Astrocyte (in vitro differentiated cells and primary cell): Measurements from ENCODE around the gene ZNF780B. TPM values are rescaled to one million over a fixed set of nuclear protein-coding genes. Genes with fewer than 3 reads are reported as not detected.
A peak's percentile ranks its signal among the peaks of the same experiment; 100 is the strongest.

Experiments
- DNase-seq: peaks from one replicate; pipeline ENCODE4 v3.0.0-alpha.2; 2010; ENCODE audit warnings: low read depth
- FAIRE-seq: peaks from 2 replicates; lab custom pipeline; 2011; peaks lifted over from hg19 to GRCh38; lab: Jason Lieb, UNC
- H2AFZ ChIP-seq: 2 replicates; pipeline ENCODE4 v1.6.0; 2012; ENCODE audit warnings: low read depth, low read length, inconsistent platforms
- H3K27ac ChIP-seq: 2 replicates; pipeline ENCODE4 v1.5.1; 2011; ENCODE audit warnings: low read depth, low read length, inconsistent platforms
- H3K27me3 ChIP-seq: 2 replicates; pipeline ENCODE4 v1.6.0; 2011; ENCODE audit warnings: low read length, inconsistent platforms; ENCODE audit not compliant: insufficient read depth
- H3K36me3 ChIP-seq: 2 replicates; pipeline ENCODE4 v1.5.1; 2011; ENCODE audit warnings: low read length, inconsistent platforms; ENCODE audit not compliant: insufficient read depth
- H3K4me1 ChIP-seq: 2 replicates; pipeline ENCODE4 v1.5.1; 2011; ENCODE audit warnings: low read length, inconsistent platforms; ENCODE audit not compliant: insufficient read depth
- H3K4me2 ChIP-seq: 2 replicates; pipeline ENCODE4 v1.6.0; 2012; ENCODE audit warnings: low read length, inconsistent platforms
- H3K4me3 ChIP-seq: 2 replicates; pipeline ENCODE4 v1.5.1; 2011; ENCODE audit warnings: low read depth, mild to moderate bottlenecking, low read length, inconsistent platforms; ENCODE audit not compliant: insufficient read depth
- H3K79me2 ChIP-seq: 2 replicates; pipeline ENCODE4 v1.6.0; 2012; ENCODE audit warnings: mild to moderate bottlenecking, low read length, inconsistent platforms; ENCODE audit not compliant: insufficient read depth
- H3K9ac ChIP-seq: 2 replicates; pipeline ENCODE4 v1.6.0; 2012; ENCODE audit warnings: mild to moderate bottlenecking, low read length, inconsistent platforms
- H3K9me3 ChIP-seq: 2 replicates; pipeline ENCODE4 v1.5.1; 2012; ENCODE audit warnings: low read depth, mild to moderate bottlenecking, low read length, inconsistent platforms; ENCODE audit not compliant: insufficient read depth
- H4K20me1 ChIP-seq: 2 replicates; pipeline ENCODE4 v1.6.0; 2012; ENCODE audit warnings: low read length, inconsistent platforms; ENCODE audit not compliant: insufficient read depth
- H3K27ac Mint-ChIP-seq: one replicate; pipeline ENCODE4 v1.8.0; 2021; ENCODE audit warnings: mild to moderate bottlenecking, mixed read lengths; ENCODE audit not compliant: unreplicated experiment
- H3K27me3 Mint-ChIP-seq: one replicate; pipeline ENCODE4 v1.8.0; 2021; ENCODE audit warnings: low read depth, mixed read lengths; ENCODE audit not compliant: unreplicated experiment
- H3K36me3 Mint-ChIP-seq: one replicate; pipeline ENCODE4 v1.8.0; 2021; ENCODE audit warnings: low read depth, mixed read lengths; ENCODE audit not compliant: unreplicated experiment
- H3K4me1 Mint-ChIP-seq: one replicate; pipeline ENCODE4 v1.8.0; 2021; ENCODE audit warnings: low read depth, mixed read lengths; ENCODE audit not compliant: unreplicated experiment
- H3K4me3 Mint-ChIP-seq: one replicate; pipeline ENCODE4 v1.8.0; 2021; ENCODE audit warnings: mild to moderate bottlenecking, moderate library complexity, mixed read lengths; ENCODE audit not compliant: unreplicated experiment
- H3K9me3 Mint-ChIP-seq: one replicate; pipeline ENCODE4 v1.8.0; 2021; ENCODE audit warnings: mild to moderate bottlenecking, mixed read lengths; ENCODE audit not compliant: unreplicated experiment
- CTCF ChIP-seq: IDR thresholded peaks from 2 replicates; pipeline ENCODE4 v1.5.1; 2011; ENCODE audit warnings: low read depth, mild to moderate bottlenecking, inconsistent platforms, low read length, moderate library complexity; ENCODE audit not compliant: insufficient read depth
- EZH2 ChIP-seq: IDR thresholded peaks from 2 replicates; pipeline ENCODE4 v1.6.1; 2012; ENCODE audit warnings: mild to moderate bottlenecking, low read length, inconsistent platforms; ENCODE audit not compliant: insufficient read depth
- total RNA-seq: library from RNA; stranded (reverse); gene quantifications from 2 replicates; pipeline ENCODE4 v1.2.1, GENCODE V29; 2021

Gene ZNF780B
- total RNA-seq, 1 donor from 2014 or later: 12.0 TPM

DNA sequence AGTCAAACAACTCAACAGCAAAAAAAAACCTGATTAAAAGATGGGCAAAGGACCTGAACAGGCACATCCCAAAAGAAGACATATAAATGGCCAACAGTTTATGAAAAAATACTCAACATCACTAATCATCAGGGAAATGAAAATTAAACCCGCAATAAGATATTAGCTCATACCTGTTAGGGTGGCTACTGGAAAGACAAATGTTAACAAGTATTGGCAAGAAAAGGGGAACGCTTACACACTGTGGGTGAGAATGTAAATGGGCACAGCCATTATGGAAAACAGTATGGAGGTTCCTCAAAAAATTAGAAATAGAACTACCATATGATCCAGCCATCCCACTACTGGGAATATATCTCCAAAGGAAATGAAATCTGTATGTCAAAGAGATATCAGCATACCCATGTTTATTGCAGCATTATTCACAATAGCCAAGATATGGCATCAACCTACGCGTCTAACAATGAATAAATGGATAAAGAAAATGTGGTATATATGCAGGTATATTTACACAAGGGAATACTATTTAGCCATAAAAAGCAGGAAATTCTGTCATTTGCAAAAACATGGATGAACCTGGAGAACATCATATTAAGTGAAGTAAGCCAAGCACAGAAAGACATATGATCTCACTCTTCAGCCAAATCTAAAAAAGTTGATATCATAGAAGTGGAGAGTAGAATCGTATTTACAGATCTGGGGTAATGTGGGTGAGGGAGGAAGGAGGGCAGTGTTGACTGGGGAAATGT lies 32.4 kb upstream of the ZNF780B start:
- H3K4me1 ChIP-seq: peaks cover 9% of the 10 kb centered on the region
- Mint-ChIP-seq H3K27me3 (no peaks in the 10 kb centered on the region), H3K4me1 (peaks cover 11% of the 10 kb centered on the region), H3K27ac (no peak overlapping the region), H3K9me3 (no peaks in the 10 kb centered on the region), H3K36me3 (peaks cover 2% of the 10 kb centered on the region), H3K4me3 (peak overlapping the region; percentile 99)
- H3K27ac ChIP-seq: no peak overlapping the region
- no peak overlapping the region for H3K4me2 ChIP-seq
- DNase-seq: no peak
- H3K79me2 ChIP-seq: peaks cover 27% of the 10 kb centered on the region
- H4K20me1 ChIP-seq: peaks cover 8% of the 10 kb centered on the region
- H3K9me3 ChIP-seq: no peaks in the 10 kb centered on the region
- H3K27me3 ChIP-seq: no peaks in the 10 kb centered on the region
- H3K4me3 ChIP-seq: no peak overlapping the region
- no peak overlapping the region for H2AFZ ChIP-seq
- H3K9ac ChIP-seq: no peak overlapping the region
- no peaks in the 10 kb centered on the region for H3K36me3 ChIP-seq
- FAIRE-seq: no peak
- TF ChIP-seq EZH2: no peak
- TF ChIP-seq CTCF: no peak

DNA sequence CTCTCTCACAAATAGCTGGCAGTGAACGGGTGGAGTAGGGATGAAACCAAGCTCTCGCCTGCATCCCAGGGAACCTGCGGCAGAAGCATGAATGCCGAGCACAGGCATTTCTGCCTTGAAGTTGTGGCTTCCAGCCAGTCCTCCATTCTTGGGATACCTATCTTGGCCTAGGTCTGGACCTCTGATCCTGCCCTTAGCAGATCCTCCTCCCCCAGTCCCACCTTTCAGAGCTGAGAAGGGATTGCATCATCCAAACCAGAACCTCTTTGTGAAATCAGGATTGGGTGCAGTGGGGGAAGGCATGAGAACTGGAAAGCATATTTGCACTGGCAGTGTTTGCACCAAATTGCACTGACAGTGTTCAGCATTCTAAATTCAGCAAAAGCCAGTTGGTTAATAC lies 28.9 kb upstream of the ZNF780B start:
- no peak overlapping the region for H3K4me3 Mint-ChIP-seq
- H3K27ac ChIP-seq: no peak overlapping the region
- H3K4me1 ChIP-seq: peaks cover 7% of the 10 kb centered on the region
- peaks cover 2% of the 10 kb centered on the region for H3K9me3 ChIP-seq
- H3K36me3 Mint-ChIP-seq: peaks cover 20% of the 10 kb centered on the region
- DNase-seq (no peak), FAIRE-seq (no peak)
- TF ChIP-seq EZH2: no peak
- TF ChIP-seq CTCF: no peak
- H3K27me3 ChIP-seq: no peaks in the 10 kb centered on the region
- H3K4me1 Mint-ChIP-seq: peaks cover 11% of the 10 kb centered on the region
- H2AFZ ChIP-seq: no peak overlapping the region
- H4K20me1 ChIP-seq: peaks cover 8% of the 10 kb centered on the region
- H3K9ac ChIP-seq: no peak overlapping the region
- peak overlapping the region; percentile 50 for H3K27ac Mint-ChIP-seq
- peaks cover 25% of the 10 kb centered on the region for H3K79me2 ChIP-seq
- no peaks in the 10 kb centered on the region for H3K27me3 Mint-ChIP-seq
- peaks cover 10% of the 10 kb centered on the region for H3K36me3 ChIP-seq
- no peak overlapping the region for H3K4me2 ChIP-seq
- H3K9me3 Mint-ChIP-seq: peaks cover 5% of the 10 kb centered on the region
- no peak overlapping the region for H3K4me3 ChIP-seq

- peaks cover 54% of the 10 kb centered on the region for H3K36me3 Mint-ChIP-seq
- Histone ChIP-seq H3K4me1 (no peaks in the 10 kb centered on the region), H3K27ac (no peak overlapping the region), H3K4me2 (no peak overlapping the region), H4K20me1 (no peaks in the 10 kb centered on the region), H3K79me2 (no peaks in the 10 kb centered on the region), H3K27me3 (no peaks in the 10 kb centered on the region), H2AFZ (no peak overlapping the region), H3K4me3 (no peak overlapping the region), H3K9me3 (peaks cover 10% of the 10 kb centered on the region), H3K36me3 (peaks cover 14% of the 10 kb centered on the region), H3K9ac (no peak overlapping the region)
- no peak overlapping the region for H3K4me3 Mint-ChIP-seq
- no peak for DNase-seq
- no peak for TF ChIP-seq CTCF
- no peak for TF ChIP-seq EZH2
- peaks cover 8% of the 10 kb centered on the region for H3K4me1 Mint-ChIP-seq
- H3K9me3 Mint-ChIP-seq: peaks cover 23% of the 10 kb centered on the region
- no peak overlapping the region for H3K27ac Mint-ChIP-seq
- no peaks in the 10 kb centered on the region for H3K27me3 Mint-ChIP-seq
- no peak for FAIRE-seq
Measured at GRCh38 chr19:40081411-40081810, 25.4 kb upstream of the ZNF780B start.
